Osteocyte (in vitro differentiated cells): Measurements from ENCODE around the gene GDF15. TPM values are rescaled to one million over a fixed set of nuclear protein-coding genes. Genes with fewer than 3 reads are reported as not detected.
"Not testable (repeated sequence)": the region's sequence is repeated elsewhere in the genome, so short reads cannot be mapped to it uniquely, and the experiment has no call there.

Source experiments
- DNase-seq: peaks from one replicate; pipeline ENCODE4 v3.0.0; 2021; ENCODE audit warnings: mixed read lengths; ENCODE audit not compliant: unreplicated experiment; ENCODE audit errors: extremely low spot score
- H3K27ac Mint-ChIP-seq: one replicate; pipeline ENCODE4 v1.8.0; 2021; ENCODE audit warnings: mild to moderate bottlenecking, mixed read lengths; ENCODE audit not compliant: unreplicated experiment
- H3K27me3 Mint-ChIP-seq: one replicate; pipeline ENCODE4 v1.8.0; 2021; ENCODE audit warnings: mixed read lengths; ENCODE audit not compliant: unreplicated experiment
- H3K36me3 Mint-ChIP-seq: one replicate; pipeline ENCODE4 v1.8.0; 2021; ENCODE audit warnings: mixed read lengths; ENCODE audit not compliant: unreplicated experiment
- H3K4me1 Mint-ChIP-seq: one replicate; pipeline ENCODE4 v1.8.0; 2021; ENCODE audit warnings: mixed read lengths; ENCODE audit not compliant: unreplicated experiment
- H3K4me3 Mint-ChIP-seq: one replicate; pipeline ENCODE4 v1.8.0; 2021; ENCODE audit warnings: mild to moderate bottlenecking, moderate library complexity, mixed read lengths; ENCODE audit not compliant: unreplicated experiment
- H3K9me3 Mint-ChIP-seq: one replicate; pipeline ENCODE4 v1.8.0; 2021; ENCODE audit warnings: mixed read lengths; ENCODE audit not compliant: unreplicated experiment
- CTCF ChIP-seq: fragments of 200-600 bp; sonication (generic); IDR thresholded peaks from 2 replicates; pipeline ENCODE4 v1.5.0; 2021; ENCODE audit warnings: antibody characterized with exemption, mild to moderate bottlenecking, moderate library complexity
- total RNA-seq: library from RNA; stranded (reverse); gene quantifications from 2 replicates; pipeline ENCODE4 v1.2.1, GENCODE V29; 2021

GDF15 gene
- total RNA-seq, 1 donor from 2014 or later: 47.9 TPM

GRCh38 chr19:18348171-18348570 is 37.8 kb upstream of the GDF15 start:
- TF ChIP-seq CTCF: no peak
- H3K27ac Mint-ChIP-seq: no peak overlapping the region
- no peak for DNase-seq
- no peak overlapping the region for H3K4me3 Mint-ChIP-seq
- no peaks in the 10 kb centered on the region for H3K9me3 Mint-ChIP-seq
- H3K27me3 Mint-ChIP-seq: no peaks in the 10 kb centered on the region
- H3K36me3 Mint-ChIP-seq: peaks cover 27% of the 10 kb centered on the region
- H3K4me1 Mint-ChIP-seq: peaks cover 6% of the 10 kb centered on the region

GRCh38 chr19:18348818-18349339 is 37.1 kb upstream of the GDF15 start:
- H3K36me3 Mint-ChIP-seq: peaks cover 26% of the 10 kb centered on the region
- H3K4me3 Mint-ChIP-seq, H3K4me1 Mint-ChIP-seq, H3K27ac Mint-ChIP-seq, H3K27me3 Mint-ChIP-seq, H3K9me3 Mint-ChIP-seq, DNase-seq: not testable (repeated sequence)

- TF ChIP-seq CTCF: peak; percentile 93
- Mint-ChIP-seq H3K36me3 (peaks cover 23% of the 10 kb centered on the region), H3K9me3 (no peaks in the 10 kb centered on the region), H3K4me3 (no peak overlapping the region), H3K4me1 (peaks cover 3% of the 10 kb centered on the region), H3K27ac (no peak overlapping the region), H3K27me3 (no peaks in the 10 kb centered on the region)
- DNase-seq: no peak
Observed at GRCh38 chr19:18349524-18350128, 36.3 kb upstream of the GDF15 start.

- Mint-ChIP-seq H3K4me1 (peaks cover 3% of the 10 kb centered on the region), H3K9me3 (no peaks in the 10 kb centered on the region), H3K36me3 (peaks cover 19% of the 10 kb centered on the region), H3K27ac (no peak overlapping the region), H3K4me3 (no peak overlapping the region), H3K27me3 (no peaks in the 10 kb centered on the region)
- TF ChIP-seq CTCF: no peak
- no peak for DNase-seq
Observed at GRCh38 chr19:18350490-18350889, 35.5 kb upstream of the GDF15 start.

GRCh38 chr19:18351544-18351943 is 34.4 kb upstream of the GDF15 start:
- H3K9me3 Mint-ChIP-seq: no peaks in the 10 kb centered on the region
- peaks cover 2% of the 10 kb centered on the region for H3K4me1 Mint-ChIP-seq
- H3K27me3 Mint-ChIP-seq: no peaks in the 10 kb centered on the region
- no peak overlapping the region for H3K27ac Mint-ChIP-seq
- no peak for DNase-seq
- no peak for TF ChIP-seq CTCF
- H3K4me3 Mint-ChIP-seq: no peak overlapping the region
- peaks cover 17% of the 10 kb centered on the region for H3K36me3 Mint-ChIP-seq
